Measurements from ENCODE around the gene ADGRB3. TPM values are rescaled to one million over a fixed set of nuclear protein-coding genes. Genes with fewer than 3 reads are reported as not detected.
"Not testable (repeated sequence)": the region's sequence is repeated elsewhere in the genome, so short reads cannot be mapped to it uniquely, and the experiment has no call there.

Gene ADGRB3
- polyA plus RNA-seq, 4 donors: 1.1 to 5.7 (median 4.3) TPM

DNA sequence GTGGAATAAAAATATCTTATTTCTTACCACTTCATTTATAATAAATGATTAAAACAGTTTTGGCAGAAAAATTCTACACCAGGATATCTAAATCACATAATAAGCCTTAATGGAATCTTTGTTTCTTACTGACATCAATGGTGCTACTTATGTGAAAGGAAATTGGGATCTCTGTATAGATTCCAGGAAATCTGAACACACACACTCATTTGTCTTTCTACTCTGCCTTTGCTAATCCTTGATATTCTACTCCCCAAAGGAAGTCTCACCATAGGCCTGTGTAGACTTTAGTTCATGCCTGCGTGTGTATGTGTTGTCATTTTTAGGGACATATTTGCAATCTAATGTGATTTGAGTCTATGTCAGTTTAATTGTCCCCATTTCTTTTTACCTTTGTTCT, 7.9 kb downstream of the ADGRB3 start:
- DNase-seq (ENCODE audit: low read depth in 4 of 4, low spot score in 3 of 4): no peak

DNA sequence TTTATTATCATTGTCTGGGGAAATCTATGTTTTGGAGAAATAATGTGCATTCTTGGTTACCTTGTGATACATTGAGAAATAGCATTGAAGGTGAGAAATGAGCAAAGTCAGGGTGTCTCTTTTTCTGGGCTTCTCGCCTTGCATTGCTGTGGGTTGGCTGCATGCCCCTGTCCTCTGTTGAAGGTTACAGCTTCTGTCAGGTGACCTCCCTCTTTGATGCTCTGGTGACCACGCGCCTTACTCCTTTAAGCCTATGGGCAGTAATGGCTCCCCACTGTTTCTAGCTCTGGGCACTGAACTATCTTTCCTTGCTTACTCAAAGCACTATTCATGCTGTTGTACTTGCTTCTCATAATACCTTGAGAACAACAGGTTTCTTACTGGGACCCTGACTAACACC, 14.6 kb downstream of the ADGRB3 start:
- no peak for DNase-seq (ENCODE audit: low read depth in 4 of 4, low spot score in 3 of 4)

DNA sequence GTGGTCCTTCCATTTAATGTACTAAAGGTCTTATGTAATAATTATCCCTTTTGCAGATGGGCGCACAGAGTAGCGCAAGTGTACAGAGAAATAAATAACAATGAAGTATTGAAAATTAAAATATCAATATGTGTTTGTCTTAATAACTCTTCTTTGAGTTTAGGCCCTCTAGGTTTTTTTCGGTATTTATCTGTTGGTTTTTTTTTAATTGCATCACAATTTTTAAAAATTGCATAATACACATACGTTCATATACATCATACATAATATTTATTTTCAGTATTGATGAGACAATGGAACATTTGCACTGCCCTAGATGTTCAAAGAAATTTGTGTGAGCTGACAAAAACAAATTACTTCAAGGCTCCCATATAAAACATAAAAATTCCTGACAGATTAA, 15.1 kb downstream of the ADGRB3 start:
- DNase-seq (ENCODE audit: low read depth in 4 of 4, low spot score in 3 of 4): no peak

- DNase-seq (ENCODE audit: low read depth in 4 of 4, low spot score in 3 of 4): no peak
These were observed 16.2 kb downstream of the ADGRB3 start for GRCh38 chr6:68651011-68651985.

DNA sequence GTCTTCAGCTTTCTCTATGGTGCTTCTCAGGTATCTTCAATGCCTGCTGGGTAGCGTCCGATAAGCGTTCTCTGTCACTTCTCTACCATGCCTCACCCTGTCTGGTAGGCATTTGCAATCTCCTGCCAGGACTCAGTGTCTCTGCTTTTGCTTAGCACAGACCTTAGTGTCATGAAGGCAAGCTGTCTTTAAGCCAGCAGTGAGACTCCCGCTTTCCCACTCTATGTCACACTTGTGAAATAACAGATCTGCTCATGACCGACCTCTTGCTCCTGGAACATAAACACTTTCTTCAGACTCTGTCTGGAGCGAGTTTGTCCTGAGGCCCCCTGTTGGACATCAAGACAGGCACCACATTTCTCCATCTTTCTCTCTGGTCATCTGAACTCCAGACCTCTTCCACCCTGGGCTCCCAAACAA, 17.0 kb downstream of the ADGRB3 start:
- DNase-seq (ENCODE audit: low read depth in 4 of 4, low spot score in 3 of 4): no peak

DNA sequence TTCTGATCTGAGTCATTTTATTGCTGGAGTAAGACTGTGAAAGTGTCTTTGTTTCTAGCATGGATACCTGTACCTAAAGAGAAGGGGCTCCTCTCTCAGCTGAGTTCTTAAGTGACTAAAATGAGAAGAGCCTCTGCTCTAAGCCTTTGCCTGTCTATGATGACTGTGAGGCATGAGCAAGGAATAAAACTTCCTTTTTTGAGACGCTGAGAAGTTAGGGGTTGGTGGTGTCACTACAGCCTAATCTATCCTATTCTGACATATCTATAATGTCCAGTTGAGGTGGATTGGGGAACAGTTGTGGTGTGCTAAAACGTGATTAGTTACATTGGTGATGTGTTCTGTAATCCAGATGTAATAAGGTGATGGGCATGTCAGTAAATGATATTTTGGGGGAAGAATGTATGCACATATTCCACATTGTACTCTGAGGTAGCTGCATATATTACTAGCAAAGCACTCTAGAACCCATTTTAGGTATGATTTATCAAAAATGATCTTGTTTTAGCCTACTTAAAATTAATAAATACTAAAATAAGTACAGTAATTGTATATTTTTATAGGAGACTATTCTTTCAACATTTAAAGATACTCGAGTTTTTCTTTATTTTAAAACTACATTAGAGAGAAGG, 18.1 kb downstream of the ADGRB3 start:
- DNase-seq (ENCODE audit: low read depth in 4 of 4, low spot score in 3 of 4): no peak

DNA sequence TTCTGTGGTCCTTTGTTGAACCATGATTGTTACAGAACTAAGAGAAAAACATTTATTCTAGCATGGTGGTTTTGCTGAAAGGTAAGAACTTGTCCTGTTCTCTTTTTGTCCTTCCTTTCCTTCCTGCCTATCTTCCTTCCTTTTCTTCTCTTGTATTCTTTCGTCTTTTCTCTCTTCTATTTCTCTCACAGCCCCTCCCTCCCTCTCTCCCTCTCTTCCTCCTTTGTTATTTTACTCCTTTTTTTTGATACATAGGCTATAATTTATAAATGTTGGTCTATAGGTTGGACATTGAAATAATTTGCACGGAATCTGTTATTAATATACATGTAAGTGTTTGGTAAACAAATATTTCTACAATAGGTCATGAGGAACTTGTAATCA, 18.6 kb downstream of the ADGRB3 start:
- DNase-seq (ENCODE audit: low read depth in 4 of 4, low spot score in 3 of 4): no peak

GRCh38 chr6:68654134-68654533, 19.1 kb downstream of the ADGRB3 start:
- no peak for DNase-seq (ENCODE audit: low read depth in 4 of 4, low spot score in 3 of 4)

- no peak for DNase-seq (ENCODE audit: low read depth in 4 of 4, low spot score in 3 of 4)
These were observed 19.9 kb downstream of the ADGRB3 start for GRCh38 chr6:68655028-68655427.

DNA sequence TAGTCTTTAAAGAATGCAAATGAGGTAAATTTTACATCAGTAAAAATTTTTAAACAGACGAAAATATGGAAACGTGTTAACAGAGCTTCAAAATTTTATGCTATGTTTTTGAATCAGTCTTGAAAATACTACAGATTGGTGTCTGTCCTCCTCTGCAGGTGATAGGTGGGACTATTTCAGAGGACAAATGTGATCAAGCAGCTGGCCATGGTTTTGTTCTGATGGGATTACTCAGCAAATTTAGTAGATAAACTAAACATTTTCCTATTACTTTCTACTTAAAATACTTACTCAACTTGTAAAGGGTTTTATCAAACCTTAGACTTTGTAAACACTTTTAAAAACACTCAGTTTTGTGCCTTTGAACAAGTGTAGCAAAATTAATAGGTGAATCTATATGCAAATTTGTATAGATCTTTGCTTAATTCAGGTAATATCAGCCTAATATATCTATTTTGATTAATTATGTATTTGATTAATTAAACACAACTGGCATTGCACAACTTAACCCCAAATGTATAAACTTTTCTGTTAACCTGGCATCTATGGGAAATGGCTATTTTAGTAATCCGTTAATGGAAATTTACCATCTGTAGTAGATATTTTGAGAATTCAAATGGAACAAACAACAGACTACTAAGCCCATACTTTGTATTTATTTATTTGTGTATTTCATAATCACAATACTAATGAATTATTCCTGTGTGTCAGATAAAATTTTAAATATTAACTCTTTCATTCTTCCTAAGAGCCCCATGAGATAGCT, 22.5 kb downstream of the ADGRB3 start:
- DNase-seq (ENCODE audit: low read depth in 4 of 4, low spot score in 3 of 4): no peak

DNA sequence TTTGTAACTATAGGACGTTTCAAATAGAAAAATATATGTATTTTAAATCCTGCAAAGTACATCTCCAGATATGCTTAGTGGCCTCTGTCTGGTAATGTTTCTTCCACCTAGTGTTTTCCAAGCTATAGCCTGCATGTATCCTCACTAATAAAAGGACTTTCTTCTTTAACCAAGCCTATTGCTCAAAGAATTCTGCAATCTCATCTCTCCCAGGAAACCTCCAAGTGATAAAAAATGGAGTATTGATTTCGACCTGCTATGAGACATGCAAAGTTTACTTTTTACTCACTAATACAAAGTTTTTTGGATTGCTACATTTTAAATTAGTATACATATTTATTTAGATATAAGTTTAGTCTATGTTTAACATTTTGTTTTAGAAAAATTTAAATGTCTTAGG, 23.3 kb downstream of the ADGRB3 start:
- no peak for DNase-seq (ENCODE audit: low read depth in 4 of 4, low spot score in 3 of 4)

- no peak for DNase-seq (ENCODE audit: low read depth in 4 of 4, low spot score in 3 of 4)
These were observed 38.2 kb downstream of the ADGRB3 start for GRCh38 chr6:68673255-68673654.

- no peak for DNase-seq (ENCODE audit: low read depth in 4 of 4, low spot score in 3 of 4)
These were observed 40.5 kb downstream of the ADGRB3 start for GRCh38 chr6:68675548-68675947.

GRCh38 chr6:68676094-68676493, 41.0 kb downstream of the ADGRB3 start:
- DNase-seq (ENCODE audit: low read depth in 4 of 4, low spot score in 3 of 4): not testable (repeated sequence)

DNA sequence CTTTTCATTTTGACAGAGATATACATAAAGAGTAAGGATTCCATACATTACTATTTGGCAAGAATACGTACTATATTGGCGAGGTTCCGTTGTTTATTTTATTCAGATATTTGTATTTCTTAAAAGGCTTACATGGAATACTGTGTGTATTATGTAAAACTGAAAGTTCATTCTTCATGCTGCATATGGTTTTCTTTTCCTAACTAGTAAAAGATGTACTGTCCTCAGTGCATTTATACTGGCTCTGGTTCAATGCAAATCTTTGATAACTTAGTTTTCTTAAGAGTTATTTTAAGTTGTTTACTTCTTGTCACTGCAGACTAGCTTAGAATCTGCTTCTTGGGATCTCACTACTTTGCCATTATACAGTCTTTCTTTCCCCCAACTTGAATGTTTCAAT, 42.0 kb downstream of the ADGRB3 start:
- DNase-seq (ENCODE audit: low read depth in 4 of 4, low spot score in 3 of 4): peak in 2 of 4 donors; percentile 6 to 16

DNA sequence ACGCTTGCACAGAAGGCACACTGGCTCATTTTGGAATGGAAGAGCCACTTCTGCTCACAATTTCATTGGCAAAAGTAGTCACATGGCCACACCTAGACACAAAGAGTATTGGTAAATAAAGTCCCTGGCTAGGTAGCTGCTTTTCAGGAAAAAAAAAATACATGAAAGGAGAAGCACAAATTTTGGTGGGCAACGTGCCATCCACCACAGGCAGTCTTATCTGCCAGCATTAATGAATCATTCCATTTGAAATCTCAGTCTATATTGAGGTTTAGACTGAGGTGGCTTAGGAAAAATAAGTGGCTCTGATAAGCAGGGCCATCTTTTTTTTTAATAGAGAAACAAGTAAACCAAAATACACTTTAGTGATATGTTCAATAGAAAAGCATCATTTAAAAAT, 44.3 kb downstream of the ADGRB3 start:
- DNase-seq (ENCODE audit: low read depth in 4 of 4, low spot score in 3 of 4): no peak

DNA sequence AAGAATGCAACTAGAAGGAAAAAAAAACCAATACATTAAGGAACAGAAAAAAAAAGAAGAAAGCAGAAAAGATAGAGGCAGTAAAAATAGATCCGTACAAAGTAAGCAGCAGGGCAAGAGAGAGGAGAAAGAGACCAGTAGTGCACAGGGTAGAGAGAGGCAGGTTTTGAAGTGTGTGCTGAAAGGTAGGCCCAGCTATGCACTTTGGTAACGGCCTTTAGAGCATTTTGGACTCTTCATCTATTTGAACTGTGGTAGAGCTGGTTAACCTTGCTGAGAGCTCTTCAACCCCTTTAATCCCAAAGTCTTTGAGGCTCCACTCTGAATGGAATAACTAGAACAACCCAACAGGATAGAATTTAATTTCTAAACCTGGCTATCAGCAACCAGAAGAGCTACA, 45.2 kb downstream of the ADGRB3 start:
- no peak for DNase-seq (ENCODE audit: low read depth in 4 of 4, low spot score in 3 of 4)

- no peak for DNase-seq (ENCODE audit: low read depth in 4 of 4, low spot score in 3 of 4)
These were observed 54.8 kb downstream of the ADGRB3 start for GRCh38 chr6:68689910-68690309.

DNA sequence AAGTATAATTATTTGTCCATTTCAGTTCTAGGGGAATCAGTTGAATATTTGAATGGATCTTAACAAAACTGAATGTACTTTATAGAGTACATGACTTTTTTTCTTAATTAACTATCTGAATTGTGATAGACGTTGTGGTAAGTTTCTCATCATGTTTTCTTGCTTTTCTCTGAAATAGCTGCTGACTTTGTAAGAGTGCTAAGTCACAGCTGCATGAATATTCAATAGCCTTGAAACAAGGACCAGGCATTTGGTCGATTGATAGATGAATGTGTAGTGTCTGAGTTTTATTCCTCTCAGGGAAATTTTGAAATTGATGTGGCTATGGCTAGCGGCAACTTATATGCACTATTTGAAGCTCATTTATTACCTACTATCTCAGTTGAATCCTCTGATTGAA, 56.0 kb downstream of the ADGRB3 start:
- no peak for DNase-seq (ENCODE audit: low read depth in 4 of 4, low spot score in 3 of 4)

- DNase-seq (ENCODE audit: low read depth in 4 of 4, low spot score in 3 of 4): no peak
These were observed 58.2 kb downstream of the ADGRB3 start for GRCh38 chr6:68693271-68693670.

DNA sequence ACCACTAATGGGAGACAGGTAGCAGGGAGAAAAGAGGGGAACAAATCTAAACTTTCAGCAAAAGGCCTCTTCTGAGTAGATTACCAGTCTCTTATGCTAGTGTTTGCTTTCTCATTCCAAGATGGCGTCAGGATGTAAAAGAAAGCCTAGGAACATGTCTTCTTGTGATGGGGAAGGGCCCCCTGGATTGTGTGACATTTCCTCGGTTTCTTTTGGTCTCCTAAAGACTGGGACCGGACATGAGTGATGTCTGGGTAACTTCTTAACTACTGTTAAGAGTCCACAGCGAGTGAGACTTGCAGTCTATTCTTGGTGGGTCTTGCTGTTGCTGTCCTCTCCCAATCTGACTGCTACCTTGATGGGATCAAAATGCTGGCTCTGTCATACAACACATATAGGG, 60.3 kb downstream of the ADGRB3 start:
- DNase-seq (ENCODE audit: low read depth in 4 of 4, low spot score in 3 of 4): no peak
